Esophagus (tissue), 2 donors: ENCODE data around the gene PTMS. TPM values are rescaled to one million over a fixed set of nuclear protein-coding genes. Genes with fewer than 3 reads are reported as not detected.

Source experiments
- H3K27ac ChIP-seq, 2 donors: one replicate each; pipeline ENCODE4 v1.5.1; 2013; ENCODE audit warnings: low read depth in 2 of 2, mild to moderate bottlenecking in 2 of 2, inconsistent platforms in 1 of 2, low read length in 1 of 2, moderate library complexity in 1 of 2
- H3K27me3 ChIP-seq, 2 donors: one replicate each; pipeline ENCODE4 v1.6.1; 2013; ENCODE audit warnings: low read length in 2 of 2, control low read depth in 1 of 2, mild to moderate bottlenecking in 1 of 2; ENCODE audit not compliant: insufficient read depth in 2 of 2, control insufficient read depth in 1 of 2
- H3K36me3 ChIP-seq, 2 donors: one replicate each; pipeline ENCODE4 v1.6.1; 2013; ENCODE audit warnings: low read length in 1 of 2; ENCODE audit not compliant: control insufficient read depth in 2 of 2, insufficient read depth in 2 of 2
- H3K4me1 ChIP-seq, 2 donors: one replicate each; pipeline ENCODE4 v1.6.1; 2013; ENCODE audit warnings: low read length in 1 of 2; ENCODE audit not compliant: control insufficient read depth in 2 of 2, insufficient read depth in 2 of 2
- H3K4me3 ChIP-seq, 2 donors: one replicate each; pipeline ENCODE4 v1.5.1; 2013; ENCODE audit warnings: low read length in 2 of 2, mild to moderate bottlenecking in 2 of 2, low read depth in 1 of 2, moderate library complexity in 1 of 2
- H3K9me3 ChIP-seq, 2 donors: one replicate each; pipeline ENCODE4 v1.6.1; 2013; ENCODE audit warnings: mild to moderate bottlenecking in 2 of 2, low read depth in 1 of 2, low read length in 1 of 2, moderate library complexity in 1 of 2; ENCODE audit not compliant: control insufficient read depth in 2 of 2, insufficient read depth in 1 of 2
- WGBS, 2 donors: extraction: QIAGEN DNeasy Blood & Tissue Kit; methylation state at CpG; one replicate each; pipeline ENCODE4 v1.1.7; 2013; 5-methylcytosine and 5-hydroxymethylcytosine counted together
- polyA plus RNA-seq, 2 donors: library from polyadenylated mRNA; stranded (reverse); fragments of 200-250 nt; gene quantifications; one replicate each; pipeline ENCODE4 v1.2.3, GENCODE V29; 2013
- donor health status: healthy with polysubstance abuse.
- donor health status: Bipolar disorder and iron deficiency.

Gene PTMS
- polyA plus RNA-seq, 2 donors, result 249 to 449 TPM

DNA sequence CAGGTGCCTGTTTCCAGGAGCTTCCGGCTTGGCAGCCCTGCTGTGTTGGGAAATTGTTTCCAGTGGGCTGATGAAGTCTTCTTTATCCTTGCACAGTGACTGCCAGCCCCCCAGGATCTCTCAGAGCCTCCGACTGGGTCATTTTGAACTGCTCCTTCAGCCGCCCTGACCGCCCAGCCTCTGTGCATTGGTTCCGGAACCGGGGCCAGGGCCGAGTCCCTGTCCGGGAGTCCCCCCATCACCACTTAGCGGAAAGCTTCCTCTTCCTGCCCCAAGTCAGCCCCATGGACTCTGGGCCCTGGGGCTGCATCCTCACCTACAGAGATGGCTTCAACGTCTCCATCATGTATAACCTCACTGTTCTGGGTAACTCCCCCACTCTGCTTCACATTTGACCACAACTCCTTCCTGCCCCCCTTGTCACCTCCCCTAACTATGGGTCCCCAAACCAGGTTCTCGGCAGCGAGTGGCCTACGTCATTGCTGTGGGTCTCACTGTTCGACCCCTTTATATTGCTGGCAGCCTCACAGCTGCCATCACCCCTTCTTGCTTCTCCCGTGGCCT is 8.4 kb downstream of the PTMS start:
- peaks cover 0 to 12% of the 10 kb centered on the region in 2 donors for H3K36me3 ChIP-seq
- H3K4me1 ChIP-seq, result peaks cover 0 to 11% of the 10 kb centered on the region in 2 donors
- no peak overlapping the region for H3K4me3 ChIP-seq
- 79 to 81% methylated on average over 15 of the region's 15 CpGs for WGBS, 2 donors
- H3K27me3 ChIP-seq, result no peaks in the 10 kb centered on the region
- H3K9me3 ChIP-seq, result no peaks in the 10 kb centered on the region
- H3K27ac ChIP-seq, result peak overlapping the region in 1 of 2 donors; percentile 26

DNA sequence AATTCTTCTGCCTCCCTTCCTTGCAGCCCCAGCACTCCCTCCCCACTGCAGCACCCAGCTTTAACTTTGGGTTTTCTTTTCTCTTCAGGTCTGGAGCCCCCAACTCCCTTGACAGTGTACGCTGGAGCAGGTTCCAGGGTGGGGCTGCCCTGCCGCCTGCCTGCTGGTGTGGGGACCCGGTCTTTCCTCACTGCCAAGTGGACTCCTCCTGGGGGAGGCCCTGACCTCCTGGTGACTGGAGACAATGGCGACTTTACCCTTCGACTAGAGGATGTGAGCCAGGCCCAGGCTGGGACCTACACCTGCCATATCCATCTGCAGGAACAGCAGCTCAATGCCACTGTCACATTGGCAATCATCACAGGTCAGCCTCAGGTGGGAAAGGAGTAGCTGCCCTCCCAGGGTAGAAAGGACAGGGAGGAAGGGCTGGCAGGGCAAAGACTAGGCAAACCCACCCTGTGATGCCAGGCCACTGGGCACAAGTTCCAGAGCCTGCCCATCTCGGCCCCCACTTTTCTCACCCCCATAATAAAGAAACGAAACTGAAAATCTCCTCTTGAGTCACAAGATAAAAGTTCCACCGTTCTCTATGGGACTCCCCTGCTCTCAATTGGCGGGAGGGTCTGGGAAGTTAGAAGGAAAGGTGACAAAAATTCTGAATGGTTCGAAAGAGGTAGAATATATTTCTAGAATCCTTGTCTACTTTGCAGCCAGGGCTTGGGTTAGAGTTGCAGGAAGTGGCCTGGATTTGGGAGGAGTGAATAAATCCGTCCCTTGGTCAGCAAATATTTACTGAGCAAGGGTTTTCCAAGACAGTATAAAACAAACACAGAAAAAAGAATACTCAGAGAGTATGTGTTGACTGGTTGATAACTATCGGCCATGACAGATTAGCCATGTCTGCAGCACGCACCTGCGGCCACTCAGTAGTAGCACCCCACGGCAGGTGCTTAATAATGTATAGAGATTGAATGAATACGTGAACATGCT is 9.3 kb downstream of the PTMS start:
- peak overlapping the region in 1 of 2 donors; percentile 13 for H3K27ac ChIP-seq
- 72 to 79% methylated on average over 16 of the region's 16 CpGs for WGBS, 2 donors
- H3K4me3 ChIP-seq, result no peak overlapping the region
- peaks cover 0 to 7% of the 10 kb centered on the region in 2 donors for H3K36me3 ChIP-seq
- H3K9me3 ChIP-seq, result no peaks in the 10 kb centered on the region
- H3K27me3 ChIP-seq, result no peaks in the 10 kb centered on the region
- H3K4me1 ChIP-seq, result peaks cover 0 to 11% of the 10 kb centered on the region in 2 donors

DNA sequence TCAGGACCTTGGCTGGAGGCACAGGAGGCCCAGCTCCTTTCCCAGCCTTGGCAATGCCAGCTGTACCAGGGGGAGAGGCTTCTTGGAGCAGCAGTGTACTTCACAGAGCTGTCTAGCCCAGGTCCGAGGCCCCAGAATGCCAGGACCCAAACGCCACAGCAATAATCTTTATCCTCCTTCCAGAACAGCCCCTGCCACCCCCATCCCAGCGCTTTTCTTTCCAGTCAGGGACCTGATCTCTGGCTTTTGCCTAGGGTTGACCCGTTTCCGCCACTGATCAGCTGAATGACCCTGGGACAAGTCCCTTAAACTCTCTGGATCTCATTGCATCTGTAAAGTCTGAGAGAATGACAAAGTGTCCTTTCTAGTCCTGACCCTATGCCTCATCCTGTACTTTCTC is 11.2 kb downstream of the PTMS start:
- no peaks in the 10 kb centered on the region for H3K27me3 ChIP-seq
- peaks cover 0 to 10% of the 10 kb centered on the region in 2 donors for H3K4me1 ChIP-seq

DNA sequence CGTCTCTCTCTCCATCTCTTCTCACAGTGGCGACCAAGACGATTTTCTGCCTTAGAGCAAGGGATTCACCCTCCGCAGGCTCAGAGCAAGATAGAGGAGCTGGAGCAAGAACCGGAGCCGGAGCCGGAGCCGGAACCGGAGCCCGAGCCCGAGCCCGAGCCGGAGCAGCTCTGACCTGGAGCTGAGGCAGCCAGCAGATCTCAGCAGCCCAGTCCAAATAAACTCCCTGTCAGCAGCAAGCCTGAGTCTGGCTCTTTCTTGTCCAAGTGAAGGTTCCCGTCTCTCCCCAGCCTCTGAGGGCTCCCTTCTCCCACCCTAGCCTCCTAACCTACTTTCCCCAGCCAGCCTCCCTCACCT is 12.0 kb downstream of the PTMS start:
- Histone ChIP-seq H3K36me3 (no peaks in the 10 kb centered on the region), H3K27me3 (no peaks in the 10 kb centered on the region), H3K4me3 (peak overlapping the region in 1 of 2 donors; percentile 26), H3K9me3 (no peaks in the 10 kb centered on the region), H3K27ac (peak overlapping the region; percentile 52 to 56), H3K4me1 (peaks cover 0 to 10% of the 10 kb centered on the region in 2 donors)
- WGBS, 2 donors, result 27 to 37% methylated on average over 14 of the region's 14 CpGs

More for the DNA sequence above, 11.2 kb downstream of the PTMS start:
- Histone ChIP-seq H3K36me3 (no peaks in the 10 kb centered on the region), H3K9me3 (no peaks in the 10 kb centered on the region), H3K27ac (no peak overlapping the region), H3K4me3 (no peak overlapping the region)
- WGBS, 2 donors, result 93 to 95% methylated on average over 5 of the region's 5 CpGs

DNA sequence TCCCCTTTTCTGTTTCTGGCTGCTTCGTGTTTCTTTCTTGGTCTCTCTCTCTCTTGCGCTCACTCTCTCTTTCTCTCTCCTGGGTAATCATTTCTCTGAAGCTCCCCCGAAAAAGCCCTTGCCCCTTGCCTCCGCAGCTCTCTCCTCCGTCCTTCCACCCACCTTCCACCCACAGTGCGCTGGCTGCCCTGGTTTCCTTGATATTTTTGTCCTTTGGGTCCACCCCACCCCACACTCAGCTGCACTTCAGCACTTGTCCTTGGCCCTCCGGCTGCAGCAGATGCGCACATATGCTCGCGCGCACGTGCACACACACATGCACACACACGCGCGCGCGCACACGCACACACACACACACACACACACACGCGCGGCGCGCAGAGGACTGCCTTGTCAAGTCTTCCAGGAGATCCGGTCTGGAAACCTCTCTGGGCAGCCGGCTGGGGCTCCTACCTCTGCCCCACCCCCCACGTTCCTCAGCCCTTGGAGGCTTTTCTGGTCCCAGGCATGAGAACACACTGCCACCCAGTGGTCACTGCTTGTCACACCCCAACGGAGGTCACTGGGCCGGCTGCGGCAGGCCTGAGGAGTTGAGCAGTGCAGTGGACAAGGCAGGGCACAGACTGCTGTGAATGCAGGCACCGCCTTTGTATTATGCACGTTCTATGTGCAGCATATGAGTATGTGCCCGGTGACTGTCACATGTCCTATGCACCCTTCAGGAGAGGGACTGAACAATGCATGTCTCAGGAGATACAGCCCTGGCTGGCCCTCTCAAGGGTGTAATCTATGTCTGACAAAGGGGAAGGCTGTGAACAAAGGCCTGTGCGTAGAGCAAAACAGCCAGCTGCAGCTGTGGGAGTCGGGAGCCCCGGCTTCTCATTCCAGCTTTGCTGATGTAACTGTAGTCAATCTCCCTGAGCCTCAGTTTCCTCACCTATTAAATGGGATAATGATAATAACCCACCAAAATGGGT is 12.7 kb downstream of the PTMS start:
- Histone ChIP-seq H3K4me1 (peaks cover 0 to 7% of the 10 kb centered on the region in 2 donors), H3K9me3 (no peaks in the 10 kb centered on the region), H3K27me3 (no peaks in the 10 kb centered on the region), H3K36me3 (no peaks in the 10 kb centered on the region), H3K27ac (peak overlapping the region; percentile 52 to 64), H3K4me3 (peak overlapping the region; percentile 26)
- whole genome bisulfite sequencing, 2 donors, result 3 to 4% methylated on average over 35 of the region's 35 CpGs

DNA sequence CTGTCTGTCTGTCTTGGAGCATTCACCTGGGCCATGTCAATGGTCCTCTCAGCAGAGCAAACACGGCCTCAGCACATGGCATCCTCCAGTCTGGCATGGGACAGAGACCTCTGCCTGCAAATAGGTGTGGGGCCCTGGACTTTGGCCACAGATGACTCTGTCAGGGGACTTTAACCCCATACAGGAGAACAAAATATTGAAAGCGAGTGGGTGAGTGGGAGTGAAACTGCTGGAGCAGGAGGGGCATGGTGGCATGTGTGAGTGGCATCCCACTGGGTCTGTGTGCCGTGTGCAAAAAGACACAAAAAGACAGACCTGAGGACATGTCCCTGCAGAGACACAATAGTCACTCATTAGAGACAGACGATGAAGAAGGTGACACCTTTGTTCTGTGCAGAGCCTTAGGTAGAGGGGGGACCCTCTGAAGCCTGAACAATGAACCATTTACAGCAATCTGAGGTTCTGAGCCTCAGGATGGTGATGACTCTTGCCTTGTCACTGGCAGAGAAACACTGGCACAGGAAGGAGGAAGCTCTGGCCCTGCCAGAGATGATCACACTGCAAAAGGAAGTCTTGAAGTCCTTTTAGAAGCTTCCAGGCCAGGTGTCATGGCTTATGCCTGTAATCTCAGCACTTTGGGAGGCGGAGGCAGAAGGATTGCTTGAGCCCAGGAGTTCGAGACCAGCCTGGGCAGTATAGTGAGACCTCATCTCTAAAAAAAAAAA is 13.7 kb downstream of the PTMS start:
- H3K27ac ChIP-seq, result peak overlapping the region in 1 of 2 donors; percentile 24
- no peak overlapping the region for H3K4me3 ChIP-seq
- WGBS, 2 donors, result 77 to 79% methylated on average over 6 of the region's 6 CpGs
- no peaks in the 10 kb centered on the region for H3K9me3 ChIP-seq
- H3K27me3 ChIP-seq, result no peaks in the 10 kb centered on the region
- H3K36me3 ChIP-seq, result no peaks in the 10 kb centered on the region
- peaks cover 0 to 7% of the 10 kb centered on the region in 2 donors for H3K4me1 ChIP-seq

DNA sequence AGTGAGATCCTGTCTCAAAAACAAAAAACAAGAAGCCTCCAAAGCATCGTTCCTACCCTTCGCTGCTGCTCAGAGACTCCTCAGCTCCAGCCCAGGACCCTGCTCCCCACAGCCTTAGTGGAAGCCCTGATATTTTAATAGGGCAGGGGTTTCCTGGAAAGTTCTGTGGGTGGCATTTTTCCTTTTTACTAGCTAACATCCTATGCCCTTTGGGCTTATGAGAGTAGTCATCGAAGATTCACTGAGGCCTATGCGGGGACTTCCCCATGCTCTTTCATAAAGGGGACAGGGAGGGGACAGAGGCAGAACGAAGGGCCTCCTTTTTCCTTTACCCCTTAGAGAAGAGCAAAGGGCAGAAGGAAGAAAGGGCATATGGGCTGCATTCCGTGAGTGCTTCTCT is 14.4 kb downstream of the PTMS start:
- H3K27ac ChIP-seq, result no peak overlapping the region
- no peaks in the 10 kb centered on the region for H3K9me3 ChIP-seq
- H3K4me1 ChIP-seq, result peaks cover 0 to 7% of the 10 kb centered on the region in 2 donors
- no peak overlapping the region for H3K4me3 ChIP-seq
- H3K36me3 ChIP-seq, result no peaks in the 10 kb centered on the region
- no peaks in the 10 kb centered on the region for H3K27me3 ChIP-seq
- WGBS, 2 donors, result 81% methylated on average over 6 of the region's 6 CpGs

DNA sequence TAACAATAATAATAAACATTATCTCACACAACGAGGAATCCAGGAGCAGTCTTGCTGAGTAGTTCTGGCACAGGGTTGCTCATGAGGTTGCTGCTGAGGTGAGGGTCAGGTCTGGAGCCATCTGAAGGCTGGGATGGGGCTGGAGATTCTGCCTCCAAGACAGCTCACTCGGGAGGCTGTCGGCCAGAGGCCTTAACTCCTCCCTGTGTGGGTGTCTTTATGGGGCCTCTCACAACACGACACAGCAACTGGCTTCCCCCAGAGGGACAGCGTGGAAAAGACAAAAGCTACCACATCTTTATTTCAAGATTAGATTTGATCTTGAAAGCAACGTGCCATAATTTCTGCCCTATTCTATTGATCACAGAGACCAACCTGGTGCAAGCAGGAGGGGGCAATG is 16.0 kb downstream of the PTMS start:
- Histone ChIP-seq H3K9me3 (no peaks in the 10 kb centered on the region), H3K4me3 (no peak overlapping the region), H3K36me3 (no peaks in the 10 kb centered on the region), H3K27ac (no peak overlapping the region), H3K4me1 (peaks cover 0 to 7% of the 10 kb centered on the region in 2 donors), H3K27me3 (no peaks in the 10 kb centered on the region)
- WGBS, 2 donors, result 79 to 81% methylated on average over 6 of the region's 6 CpGs
